Activated naive CD8-positive, alpha-beta T cell treated with anti-CD3 and anti-CD28 coated beads for 36 hours (primary cell): Measurements from ENCODE around the gene ROR2. TPM values are rescaled to one million over a fixed set of nuclear protein-coding genes. Genes with fewer than 3 reads are reported as not detected.

Source experiments
- DNase-seq: peaks from one replicate; pipeline ENCODE4 v3.0.0; 2021
- H3K27ac Mint-ChIP-seq: one replicate; pipeline ENCODE4 v1.8.0; 2022; ENCODE audit warnings: mild to moderate bottlenecking, moderate library complexity, mixed read lengths
- H3K27me3 Mint-ChIP-seq: one replicate; pipeline ENCODE4 v1.8.0; 2022; ENCODE audit warnings: mild to moderate bottlenecking, mixed read lengths
- H3K36me3 Mint-ChIP-seq: one replicate; pipeline ENCODE4 v1.8.0; 2021; ENCODE audit warnings: mild to moderate bottlenecking, mixed read lengths
- H3K4me1 Mint-ChIP-seq: one replicate; pipeline ENCODE4 v1.8.0; 2021; ENCODE audit warnings: mixed read lengths
- H3K4me3 Mint-ChIP-seq: one replicate; pipeline ENCODE4 v1.8.0; 2022; ENCODE audit warnings: mild to moderate bottlenecking, moderate library complexity, mixed read lengths
- H3K9me3 Mint-ChIP-seq: one replicate; pipeline ENCODE4 v1.8.0; 2022; ENCODE audit warnings: mixed read lengths
- total RNA-seq, 2 experiments: library from RNA; stranded (reverse); gene quantifications; one replicate each; pipeline ENCODE4 v1.2.3, GENCODE V29; 2021

Gene ROR2
- total RNA-seq, 2 experiments from 2014 or later, result not detected

GRCh38 chr9:91761362-91761761 lies 188.7 kb downstream of the ROR2 start:
- H3K36me3 Mint-ChIP-seq, result no peaks in the 10 kb centered on the region
- H3K9me3 Mint-ChIP-seq, result peaks cover 7% of the 10 kb centered on the region
- no peak overlapping the region for H3K4me3 Mint-ChIP-seq
- H3K27ac Mint-ChIP-seq, result no peak overlapping the region
- no peak for DNase-seq
- peaks cover 17% of the 10 kb centered on the region for H3K27me3 Mint-ChIP-seq
- H3K4me1 Mint-ChIP-seq, result no peaks in the 10 kb centered on the region

DNA sequence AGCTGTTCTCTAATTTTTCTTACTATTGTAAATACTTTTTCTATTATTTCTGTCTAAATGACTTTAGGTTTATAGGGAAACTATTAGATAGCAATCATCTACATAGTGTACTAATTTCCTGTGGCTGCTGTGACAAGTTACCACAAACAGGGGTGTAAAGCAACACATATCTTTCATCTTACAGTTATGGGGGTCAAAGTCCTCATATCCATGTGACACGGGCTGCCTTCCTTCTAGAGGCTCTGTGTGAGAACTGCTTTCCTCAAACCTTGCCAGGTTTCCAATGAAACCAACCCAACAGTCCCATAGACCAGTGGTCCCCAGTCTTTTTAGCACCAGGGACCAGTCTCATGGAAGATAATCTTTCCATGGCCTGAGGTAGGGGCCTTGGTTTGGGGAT lies 189.1 kb downstream of the ROR2 start:
- H3K4me3 Mint-ChIP-seq, result no peak overlapping the region
- no peaks in the 10 kb centered on the region for H3K4me1 Mint-ChIP-seq
- peaks cover 15% of the 10 kb centered on the region for H3K27me3 Mint-ChIP-seq
- peaks cover 7% of the 10 kb centered on the region for H3K9me3 Mint-ChIP-seq
- H3K36me3 Mint-ChIP-seq, result no peaks in the 10 kb centered on the region
- no peak overlapping the region for H3K27ac Mint-ChIP-seq
- no peak for DNase-seq

DNA sequence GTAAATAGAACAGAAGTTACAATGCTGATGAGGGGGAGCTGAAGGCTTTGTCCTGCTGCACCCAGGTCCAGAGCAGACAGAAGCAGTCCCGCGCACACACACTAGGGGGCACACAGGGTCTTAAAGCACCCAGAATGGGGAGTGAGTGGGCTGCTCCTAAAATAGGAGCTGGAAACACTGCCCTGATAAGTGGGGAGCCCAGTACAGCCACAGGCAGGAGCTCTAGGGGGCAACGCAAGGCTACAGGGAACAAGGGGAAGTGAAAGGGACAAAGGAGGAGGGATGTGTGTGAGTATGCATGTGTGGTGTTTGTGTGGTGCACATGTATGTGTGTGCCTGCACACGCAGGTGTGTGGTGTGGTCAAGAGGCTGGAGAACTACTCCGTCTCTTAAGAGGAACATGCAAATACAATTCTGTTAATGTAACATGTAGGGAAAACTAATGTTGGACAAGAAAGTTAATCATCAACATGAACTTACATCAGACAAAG lies 191.5 kb downstream of the ROR2 start:
- no peak overlapping the region for H3K4me3 Mint-ChIP-seq
- peaks cover 14% of the 10 kb centered on the region for H3K27me3 Mint-ChIP-seq
- no peak overlapping the region for H3K27ac Mint-ChIP-seq
- peaks cover 5% of the 10 kb centered on the region for H3K9me3 Mint-ChIP-seq
- peak; percentile 36 for DNase-seq
- H3K36me3 Mint-ChIP-seq, result no peaks in the 10 kb centered on the region
- no peaks in the 10 kb centered on the region for H3K4me1 Mint-ChIP-seq

DNA sequence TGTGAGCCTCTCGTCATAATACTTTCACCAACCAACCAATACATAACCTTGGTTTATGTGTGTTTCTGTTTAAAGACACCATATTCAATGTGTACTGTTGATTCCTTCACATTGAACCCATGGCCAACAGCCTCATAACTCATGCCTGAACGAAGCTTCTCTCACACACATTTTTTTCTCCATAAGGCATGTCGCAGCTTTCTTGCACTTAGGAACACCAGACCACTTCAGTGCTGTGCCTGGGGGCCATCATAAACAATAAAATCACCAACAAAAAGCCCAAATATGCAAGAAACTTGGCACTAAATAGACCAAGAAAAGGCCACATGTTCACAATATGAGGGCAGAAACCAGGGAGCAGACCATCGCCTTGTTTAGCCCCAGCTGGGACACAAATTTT lies 192.2 kb downstream of the ROR2 start:
- Mint-ChIP-seq H3K27me3 (peaks cover 14% of the 10 kb centered on the region), H3K27ac (no peak overlapping the region), H3K36me3 (no peaks in the 10 kb centered on the region), H3K4me3 (no peak overlapping the region), H3K4me1 (no peaks in the 10 kb centered on the region), H3K9me3 (peaks cover 5% of the 10 kb centered on the region)
- DNase-seq, result no peak

DNA sequence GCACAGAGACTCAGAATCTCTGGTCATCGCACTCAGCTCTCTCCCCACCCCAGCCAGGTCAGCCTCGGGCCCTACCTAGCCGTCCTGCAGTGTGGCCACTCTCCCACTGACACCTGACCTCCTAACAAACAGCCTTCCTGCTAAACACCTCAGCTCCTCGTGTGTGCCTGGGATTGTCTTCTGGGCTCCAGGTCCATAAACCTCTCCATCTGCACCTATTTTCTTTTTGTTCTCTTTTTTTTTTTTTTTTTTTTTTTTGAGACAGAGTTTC lies 193.6 kb downstream of the ROR2 start:
- no peaks in the 10 kb centered on the region for H3K4me1 Mint-ChIP-seq
- no peak for DNase-seq
- H3K36me3 Mint-ChIP-seq, result no peaks in the 10 kb centered on the region
- peaks cover 14% of the 10 kb centered on the region for H3K27me3 Mint-ChIP-seq
- H3K9me3 Mint-ChIP-seq, result peaks cover under 1% of the 10 kb centered on the region
- no peak overlapping the region for H3K4me3 Mint-ChIP-seq
- no peak overlapping the region for H3K27ac Mint-ChIP-seq

DNA sequence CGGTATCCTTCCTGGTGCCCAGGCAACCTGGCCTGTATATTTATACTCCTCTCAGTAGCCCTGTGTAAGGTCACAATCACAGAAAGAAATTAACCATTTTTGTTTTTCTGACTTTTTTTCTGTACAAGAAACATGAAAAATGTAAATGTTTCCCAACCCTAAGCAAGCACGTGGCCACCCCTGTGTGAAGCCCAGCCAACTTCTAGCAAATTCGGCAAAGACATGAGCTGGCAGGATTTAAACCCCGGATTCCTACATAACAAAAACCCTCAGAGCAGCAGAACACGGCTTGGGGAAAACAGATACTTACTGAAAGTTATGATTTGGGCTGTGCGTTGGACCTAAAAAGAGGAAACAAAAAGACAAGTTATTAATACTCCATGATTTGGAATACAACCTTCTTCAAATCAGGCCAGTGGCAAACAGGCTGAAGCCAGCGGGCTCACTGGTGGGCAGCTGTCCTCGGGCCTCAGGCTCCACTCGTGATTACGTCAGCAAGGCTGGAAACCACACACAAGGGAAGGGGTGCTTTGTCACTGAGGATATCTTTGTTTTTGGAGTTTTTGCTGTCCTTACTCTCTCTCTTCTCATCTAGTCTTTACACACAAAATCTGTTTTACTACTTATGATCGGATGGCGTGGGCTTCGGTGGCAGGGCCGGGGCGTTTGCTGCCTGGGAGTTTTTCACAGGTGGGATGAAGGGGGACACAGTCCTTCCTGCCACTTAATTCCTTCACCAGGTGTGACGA lies 194.1 kb downstream of the ROR2 start:
- no peak overlapping the region for H3K4me3 Mint-ChIP-seq
- H3K36me3 Mint-ChIP-seq, result no peaks in the 10 kb centered on the region
- H3K9me3 Mint-ChIP-seq, result no peaks in the 10 kb centered on the region
- DNase-seq, result no peak
- no peaks in the 10 kb centered on the region for H3K4me1 Mint-ChIP-seq
- H3K27me3 Mint-ChIP-seq, result peaks cover 14% of the 10 kb centered on the region
- no peak overlapping the region for H3K27ac Mint-ChIP-seq

DNA sequence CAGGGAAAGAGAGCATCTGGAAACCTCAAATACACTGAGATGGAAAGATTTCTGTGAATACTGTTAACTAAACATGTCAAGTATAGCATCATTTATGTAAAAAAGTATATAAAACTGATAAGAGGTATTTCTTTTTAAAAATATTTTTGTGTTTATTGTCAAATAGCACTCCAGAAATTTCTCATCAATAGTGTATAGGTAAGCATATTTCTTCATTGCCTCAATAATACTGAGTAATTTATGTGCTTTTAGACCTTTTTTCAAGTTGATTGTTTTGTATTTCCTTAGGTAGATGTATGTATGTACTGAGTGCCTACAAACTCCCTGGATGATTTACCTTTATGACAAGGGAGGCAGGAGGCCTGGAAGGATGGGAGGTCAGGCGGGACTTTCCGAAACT lies 196.3 kb downstream of the ROR2 start:
- no peaks in the 10 kb centered on the region for H3K9me3 Mint-ChIP-seq
- peaks cover 9% of the 10 kb centered on the region for H3K27me3 Mint-ChIP-seq
- no peak overlapping the region for H3K27ac Mint-ChIP-seq
- no peak for DNase-seq
- no peaks in the 10 kb centered on the region for H3K36me3 Mint-ChIP-seq
- no peaks in the 10 kb centered on the region for H3K4me1 Mint-ChIP-seq
- no peak overlapping the region for H3K4me3 Mint-ChIP-seq

GRCh38 chr9:91751922-91752321 lies 198.1 kb downstream of the ROR2 start:
- Mint-ChIP-seq H3K27ac (no peak overlapping the region), H3K4me3 (no peak overlapping the region), H3K4me1 (no peaks in the 10 kb centered on the region), H3K9me3 (no peaks in the 10 kb centered on the region), H3K27me3 (peaks cover under 1% of the 10 kb centered on the region), H3K36me3 (no peaks in the 10 kb centered on the region)
- DNase-seq, result no peak

DNA sequence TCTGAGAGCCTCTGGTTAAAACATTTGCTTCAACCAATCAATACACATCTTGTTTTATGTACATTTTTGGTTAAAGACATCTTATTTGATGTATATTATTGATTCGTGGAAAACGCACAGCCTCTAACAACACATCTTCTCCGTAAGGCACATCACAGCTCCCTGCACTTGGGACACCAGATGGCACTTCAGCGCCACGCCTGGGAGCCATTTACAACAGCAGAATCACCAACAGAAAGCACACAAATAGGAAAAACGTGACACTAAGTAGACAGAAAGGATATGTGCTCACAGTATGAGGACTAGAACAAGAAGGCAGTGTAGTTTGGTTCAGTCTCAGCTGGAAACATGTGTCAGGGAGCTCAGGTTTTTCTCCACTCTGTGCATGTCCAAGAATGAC lies 199.7 kb downstream of the ROR2 start:
- DNase-seq, result no peak
- Mint-ChIP-seq H3K4me1 (no peaks in the 10 kb centered on the region), H3K9me3 (no peaks in the 10 kb centered on the region), H3K27me3 (no peaks in the 10 kb centered on the region), H3K27ac (no peak overlapping the region), H3K4me3 (no peak overlapping the region), H3K36me3 (no peaks in the 10 kb centered on the region)

GRCh38 chr9:91746904-91747303 lies 203.1 kb downstream of the ROR2 start:
- Mint-ChIP-seq H3K27me3 (no peaks in the 10 kb centered on the region), H3K4me1 (no peaks in the 10 kb centered on the region), H3K27ac (no peak overlapping the region), H3K4me3 (no peak overlapping the region), H3K9me3 (no peaks in the 10 kb centered on the region), H3K36me3 (no peaks in the 10 kb centered on the region)
- no peak for DNase-seq

DNA sequence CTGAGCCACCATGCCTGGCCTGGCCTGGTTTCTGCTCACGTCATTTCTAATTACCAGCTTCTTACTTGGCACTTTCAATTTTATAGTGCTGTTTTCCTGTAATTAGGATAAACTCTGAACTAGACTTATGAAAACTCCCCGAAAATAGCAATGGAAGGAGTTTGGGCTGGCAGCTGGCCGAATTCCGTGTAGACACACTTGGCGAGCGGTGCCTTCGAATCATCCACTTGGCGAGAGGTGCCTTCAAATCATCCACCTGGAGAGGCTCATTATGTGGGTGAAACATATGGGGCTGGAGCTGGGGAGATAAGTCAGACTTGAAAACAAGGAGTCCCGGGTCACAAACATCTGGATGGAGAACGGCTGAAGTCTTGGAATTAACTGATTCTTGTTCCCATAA lies 203.7 kb downstream of the ROR2 start:
- no peaks in the 10 kb centered on the region for H3K36me3 Mint-ChIP-seq
- H3K27ac Mint-ChIP-seq, result no peak overlapping the region
- no peaks in the 10 kb centered on the region for H3K27me3 Mint-ChIP-seq
- H3K4me3 Mint-ChIP-seq, result no peak overlapping the region
- no peaks in the 10 kb centered on the region for H3K9me3 Mint-ChIP-seq
- DNase-seq, result no peak
- H3K4me1 Mint-ChIP-seq, result no peaks in the 10 kb centered on the region

DNA sequence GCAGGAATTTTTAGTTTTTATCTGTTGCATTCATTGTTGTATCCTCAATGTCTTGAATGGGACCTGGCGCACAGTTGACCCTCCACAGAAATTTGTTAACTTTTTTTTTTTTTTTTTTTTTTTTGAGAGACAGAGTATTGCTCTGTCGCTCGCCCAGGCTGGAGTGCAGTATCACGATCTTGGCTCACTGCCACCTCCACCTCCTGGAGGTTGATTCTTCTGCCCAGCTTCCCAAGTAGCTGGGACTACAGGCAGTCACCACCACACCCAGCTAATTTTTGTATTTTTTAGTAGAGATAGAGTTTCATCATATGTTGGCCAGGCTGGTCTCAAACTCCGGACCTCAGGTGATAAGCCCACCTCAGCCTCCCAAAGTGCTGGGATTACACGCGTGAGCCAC lies 205.9 kb downstream of the ROR2 start:
- Mint-ChIP-seq H3K9me3 (no peaks in the 10 kb centered on the region), H3K4me1 (no peaks in the 10 kb centered on the region), H3K27me3 (no peaks in the 10 kb centered on the region), H3K4me3 (no peak overlapping the region), H3K36me3 (no peaks in the 10 kb centered on the region), H3K27ac (no peak overlapping the region)
- no peak for DNase-seq

DNA sequence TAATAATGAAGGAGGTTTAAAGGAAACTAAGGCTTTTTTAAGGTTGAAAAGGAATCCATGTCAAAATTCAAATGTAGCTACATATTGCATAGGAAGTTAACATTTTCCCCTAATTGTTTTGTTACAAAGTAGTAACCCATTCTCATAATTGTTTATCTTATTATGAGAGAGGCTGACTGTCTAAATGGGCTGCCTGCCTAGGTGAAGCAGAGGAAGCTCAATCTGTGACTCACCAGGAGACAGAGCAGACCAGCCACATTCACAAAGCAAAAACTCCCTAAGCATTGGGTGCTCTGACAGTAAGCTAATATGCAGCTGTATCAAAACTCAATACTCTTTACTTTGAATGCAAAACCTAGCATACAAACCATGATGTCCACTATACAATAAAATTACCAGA lies 208.5 kb downstream of the ROR2 start:
- Mint-ChIP-seq H3K36me3 (no peaks in the 10 kb centered on the region), H3K27ac (no peak overlapping the region), H3K9me3 (no peaks in the 10 kb centered on the region), H3K27me3 (no peaks in the 10 kb centered on the region), H3K4me1 (no peaks in the 10 kb centered on the region), H3K4me3 (no peak overlapping the region)
- no peak for DNase-seq

GRCh38 chr9:91740701-91741100 lies 209.3 kb downstream of the ROR2 start:
- no peak for DNase-seq
- H3K36me3 Mint-ChIP-seq, result no peaks in the 10 kb centered on the region
- H3K27ac Mint-ChIP-seq, result no peak overlapping the region
- no peaks in the 10 kb centered on the region for H3K27me3 Mint-ChIP-seq
- H3K4me1 Mint-ChIP-seq, result no peaks in the 10 kb centered on the region
- no peaks in the 10 kb centered on the region for H3K9me3 Mint-ChIP-seq
- no peak overlapping the region for H3K4me3 Mint-ChIP-seq

DNA sequence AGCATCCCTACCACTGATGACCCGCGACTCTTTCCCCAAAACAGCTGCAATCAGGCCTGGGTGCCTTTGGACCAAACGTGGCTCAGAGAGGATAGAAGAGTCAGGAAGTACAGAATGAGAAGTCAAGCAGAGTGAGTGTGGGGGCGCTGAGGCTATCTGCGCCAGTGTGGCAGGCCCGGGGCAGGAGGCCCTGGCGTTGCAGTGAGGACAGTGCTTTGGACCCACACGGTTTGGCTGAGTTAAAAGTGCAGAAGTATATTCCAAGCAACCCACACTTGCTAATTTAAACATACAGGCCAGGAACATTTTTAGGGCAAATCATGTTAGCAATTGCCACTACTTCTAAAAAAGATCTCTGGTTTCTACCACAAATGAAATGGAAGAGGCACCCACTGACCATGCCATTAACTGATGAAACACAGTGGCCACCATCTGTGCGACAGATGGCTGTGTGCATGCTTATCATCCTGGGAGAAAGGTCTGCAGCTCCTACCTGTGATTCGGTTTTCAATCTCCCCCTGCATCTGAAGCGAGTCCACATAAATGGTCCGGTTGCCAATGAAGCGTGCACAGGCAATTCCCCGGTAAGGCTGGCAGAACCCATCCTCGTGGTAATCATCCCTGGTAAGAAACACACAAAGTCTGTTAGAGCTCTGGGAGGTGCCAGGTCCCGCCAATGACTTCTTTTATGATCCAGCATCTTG lies 213.0 kb downstream of the ROR2 start:
- Mint-ChIP-seq H3K27ac (no peak overlapping the region), H3K4me3 (no peak overlapping the region), H3K9me3 (no peaks in the 10 kb centered on the region), H3K36me3 (no peaks in the 10 kb centered on the region), H3K27me3 (no peaks in the 10 kb centered on the region), H3K4me1 (no peaks in the 10 kb centered on the region)
- DNase-seq, result no peak

DNA sequence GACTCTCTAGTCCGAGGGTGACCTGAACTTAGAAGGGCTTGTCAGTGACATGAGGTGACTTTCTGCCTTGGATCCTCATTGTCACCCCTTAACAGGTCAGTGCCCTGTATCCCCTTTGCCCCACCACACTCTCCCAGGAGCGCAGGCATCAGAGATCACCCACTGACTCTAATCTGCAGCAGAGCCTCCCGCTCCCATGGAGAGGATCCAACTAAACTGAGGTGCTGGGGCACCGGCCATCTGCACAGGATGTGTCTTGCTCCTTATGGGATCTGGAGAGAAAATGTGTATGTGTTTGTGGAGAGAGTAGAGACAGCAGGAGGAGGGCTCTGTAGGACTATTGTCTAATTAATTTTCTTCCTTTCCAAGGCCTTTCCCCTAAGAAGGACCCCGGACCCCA lies 213.7 kb downstream of the ROR2 start:
- no peak overlapping the region for H3K4me3 Mint-ChIP-seq
- H3K27ac Mint-ChIP-seq, result no peak overlapping the region
- no peaks in the 10 kb centered on the region for H3K4me1 Mint-ChIP-seq
- H3K36me3 Mint-ChIP-seq, result no peaks in the 10 kb centered on the region
- H3K9me3 Mint-ChIP-seq, result no peaks in the 10 kb centered on the region
- no peaks in the 10 kb centered on the region for H3K27me3 Mint-ChIP-seq
- DNase-seq, result no peak
